Stimulated activated CD8-positive, alpha-beta memory T cell treated with anti-CD3 and anti-CD28 coated beads, Interleukin-2, amount 100 ng/mL, for 1 hour (primary cell): ENCODE data around the gene CREB3.

ENCODE experiments used
- DNase-seq, 2 donors: peaks; one replicate each; pipeline ENCODE4 v3.0.0-alpha.2; 2020; ENCODE audit warnings: low read depth in 2 of 2

The CREB3 gene

DNA sequence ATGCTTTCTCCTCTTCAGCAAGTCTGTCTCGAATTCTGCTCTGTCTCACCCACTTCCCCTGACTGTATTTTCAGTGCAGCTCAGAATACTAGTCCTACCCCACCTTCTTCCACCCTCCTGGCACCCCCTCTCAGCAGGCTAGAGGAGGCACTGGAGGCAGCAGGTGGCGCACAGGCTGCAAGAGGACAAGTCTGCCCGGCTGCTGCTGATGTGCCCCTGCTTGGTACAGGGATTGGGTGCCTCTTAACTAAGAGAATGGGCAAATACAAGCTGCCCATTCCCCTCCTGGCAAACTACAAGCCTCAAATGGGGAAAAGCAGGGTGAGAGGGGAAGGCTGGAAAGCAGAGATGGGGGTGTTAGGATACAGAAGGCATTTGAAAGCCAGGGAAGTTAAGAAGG, 5.5 kb upstream of the CREB3 start:
- no peak for DNase-seq

DNA sequence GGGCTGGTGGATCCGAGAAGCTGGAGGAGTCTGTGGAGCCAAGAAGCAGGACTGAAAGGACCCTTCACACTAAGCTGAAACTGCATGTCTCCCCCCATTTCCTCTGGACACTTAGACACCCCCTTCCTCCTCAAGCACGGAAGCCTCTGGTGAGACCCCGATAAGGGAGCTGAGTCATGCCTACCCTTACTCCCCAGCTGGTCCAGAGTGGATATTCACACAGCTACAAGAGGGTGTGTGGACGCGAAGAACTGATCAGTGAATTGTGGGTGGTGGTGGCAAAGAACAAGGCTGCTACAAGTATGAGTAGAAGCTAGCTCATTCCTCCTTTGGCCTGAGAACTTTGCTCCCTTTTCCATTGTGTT, 4.8 kb upstream of the CREB3 start:
- no peak for DNase-seq

DNA sequence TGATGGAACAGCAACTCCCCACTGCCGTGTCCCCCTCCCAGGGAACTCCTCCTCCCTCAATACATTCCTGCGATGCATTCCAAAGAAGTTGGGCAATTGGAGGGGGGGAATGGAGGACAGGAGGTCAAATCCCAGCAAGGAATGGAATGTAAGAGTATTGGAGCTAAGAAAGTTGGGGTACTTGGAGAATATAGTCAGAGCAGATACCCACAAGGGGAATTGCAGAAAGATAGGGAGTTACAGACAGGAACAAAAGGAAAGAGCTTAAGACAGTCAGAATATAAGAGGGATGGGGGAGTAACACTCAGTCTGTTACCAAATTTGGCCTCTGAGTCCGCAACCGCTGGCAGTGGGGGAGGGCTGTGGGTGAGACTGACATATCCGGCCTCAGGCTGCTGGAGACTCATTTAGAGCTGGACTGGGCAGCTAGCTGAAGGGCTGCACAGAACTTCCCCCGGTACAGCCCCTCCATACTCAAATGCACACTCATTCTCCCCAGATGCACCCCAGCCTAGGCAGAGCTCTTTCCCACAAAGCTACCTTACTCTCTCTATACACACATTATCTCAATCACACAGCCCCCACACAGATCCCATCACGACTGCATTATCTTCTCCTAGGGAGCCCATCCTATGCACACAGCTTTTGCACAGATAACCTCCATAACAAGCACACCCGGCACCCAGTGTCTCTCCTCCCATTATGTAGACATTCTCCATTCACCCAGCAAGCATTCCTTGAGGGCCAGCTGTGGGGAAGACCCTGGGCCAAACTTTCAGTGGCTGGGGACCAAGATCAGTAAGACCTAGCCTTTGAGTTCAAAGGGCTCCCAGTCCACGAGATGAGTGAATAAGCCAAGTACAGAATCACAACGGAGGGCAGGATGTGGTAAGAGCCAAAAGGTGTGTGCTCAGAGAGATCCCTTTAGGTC, 4.2 kb upstream of the CREB3 start:
- no peak for DNase-seq

DNA sequence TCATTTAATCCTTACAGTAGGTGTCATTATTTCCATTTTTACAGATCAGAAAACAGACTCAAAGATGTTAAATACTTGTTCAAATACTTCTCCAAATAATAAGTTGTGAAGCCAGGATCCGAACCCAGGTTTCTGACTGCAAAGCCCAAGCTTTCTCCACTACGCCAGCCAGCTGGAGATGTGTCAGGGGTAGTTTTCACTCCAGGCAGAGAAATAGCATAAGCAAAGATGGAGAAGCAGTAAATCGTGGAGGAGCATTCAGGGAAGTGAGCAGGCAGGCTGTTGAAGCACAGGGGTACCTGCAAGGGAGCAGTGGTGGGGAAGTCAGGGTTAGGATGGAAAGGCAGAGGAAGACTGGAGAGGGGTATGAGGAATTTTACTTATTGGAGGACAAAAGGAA, 3.4 kb upstream of the CREB3 start:
- no peak for DNase-seq

DNA sequence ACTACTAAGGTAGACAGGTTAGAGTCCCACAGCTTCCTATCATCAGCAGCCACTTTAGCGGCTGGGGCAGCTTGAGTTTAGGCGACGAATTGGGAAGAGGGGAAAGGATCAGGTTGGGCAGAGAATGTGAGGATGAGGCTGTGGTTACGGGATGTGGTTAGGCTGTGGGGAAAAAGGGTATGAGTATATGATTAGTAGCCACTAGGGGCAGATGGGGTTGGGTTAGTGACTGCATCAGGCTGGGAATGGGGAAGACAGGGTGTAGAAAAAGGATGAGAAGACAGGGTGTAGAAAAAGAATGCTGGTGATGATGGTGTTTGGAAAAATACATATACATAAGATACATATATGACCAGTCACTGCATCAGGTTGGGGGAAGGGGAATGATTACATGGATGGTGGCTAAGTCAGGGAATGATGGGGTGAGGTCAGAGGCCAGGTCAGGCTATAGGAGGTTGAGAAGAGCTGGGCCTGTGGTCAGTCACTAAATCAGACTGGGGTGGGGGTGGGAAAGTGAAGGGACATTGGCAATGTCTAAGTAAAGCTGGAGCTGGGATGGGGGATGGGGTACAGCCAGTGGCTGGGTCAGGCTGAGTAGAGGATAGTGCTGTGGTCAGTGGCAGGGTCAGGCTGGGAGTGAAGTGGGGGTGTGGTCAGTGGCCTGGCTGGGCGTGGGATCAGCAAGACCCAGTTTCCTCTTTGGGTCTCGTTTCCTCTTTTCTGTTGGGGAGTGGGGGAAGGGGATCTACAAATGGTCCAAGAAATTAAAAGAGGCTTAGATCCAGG, 2.6 kb upstream of the CREB3 start:
- DNase-seq, result no peak

DNA sequence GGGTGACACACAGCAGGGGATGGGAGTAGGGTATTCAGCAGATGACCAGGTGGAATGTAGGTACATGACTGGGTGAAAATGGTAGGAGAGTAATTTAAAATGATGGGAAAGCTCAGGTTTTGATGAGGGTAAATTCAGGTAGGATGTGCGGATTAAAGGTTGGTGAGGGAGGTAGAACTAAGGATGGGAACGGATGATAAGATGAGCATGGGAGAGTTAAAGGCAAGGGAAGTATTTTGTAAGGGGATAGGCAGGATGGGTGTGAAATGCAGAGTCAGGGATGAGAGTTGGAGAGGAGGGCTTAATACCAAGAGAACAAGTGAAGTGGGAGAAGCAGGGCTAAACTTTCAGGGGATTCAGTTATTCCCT, 2.0 kb upstream of the CREB3 start:
- no peak for DNase-seq

DNA sequence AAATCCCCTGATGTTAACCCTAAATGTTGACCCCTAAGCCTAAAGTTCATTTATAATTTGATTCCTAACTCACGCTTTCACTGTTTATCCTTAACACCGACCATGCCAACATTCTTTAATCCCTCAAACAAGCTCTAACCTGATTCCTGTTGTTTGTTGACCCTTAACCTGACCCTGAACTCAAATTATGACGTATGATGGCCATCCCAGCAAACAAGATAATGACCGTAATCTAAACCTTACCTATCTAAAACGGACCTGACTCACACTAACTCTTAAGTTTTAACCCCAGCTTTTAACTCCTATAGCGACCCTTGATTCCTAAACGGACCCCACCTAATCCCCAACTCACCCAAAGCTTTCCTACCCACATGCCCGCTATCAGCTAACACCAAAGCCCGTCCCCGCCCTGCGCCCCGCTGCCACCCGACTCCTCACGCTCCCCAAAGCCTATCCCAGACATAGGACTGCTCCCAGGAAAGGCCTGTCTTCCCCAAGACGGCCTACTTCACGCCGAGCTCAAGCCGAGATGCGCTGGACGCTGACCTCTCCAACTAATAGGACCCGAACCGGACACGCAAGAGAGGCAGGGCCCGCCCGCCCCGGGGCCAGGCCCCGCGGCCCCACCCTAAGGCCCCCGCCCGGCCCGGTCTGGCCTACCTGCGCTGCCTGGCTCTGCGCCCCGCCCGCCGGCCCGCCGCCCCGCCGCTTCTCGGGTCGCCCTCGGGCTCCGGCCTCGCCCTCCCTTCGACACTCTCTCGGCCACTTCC, 866 bp upstream of the CREB3 start:
- no peak for DNase-seq

DNA sequence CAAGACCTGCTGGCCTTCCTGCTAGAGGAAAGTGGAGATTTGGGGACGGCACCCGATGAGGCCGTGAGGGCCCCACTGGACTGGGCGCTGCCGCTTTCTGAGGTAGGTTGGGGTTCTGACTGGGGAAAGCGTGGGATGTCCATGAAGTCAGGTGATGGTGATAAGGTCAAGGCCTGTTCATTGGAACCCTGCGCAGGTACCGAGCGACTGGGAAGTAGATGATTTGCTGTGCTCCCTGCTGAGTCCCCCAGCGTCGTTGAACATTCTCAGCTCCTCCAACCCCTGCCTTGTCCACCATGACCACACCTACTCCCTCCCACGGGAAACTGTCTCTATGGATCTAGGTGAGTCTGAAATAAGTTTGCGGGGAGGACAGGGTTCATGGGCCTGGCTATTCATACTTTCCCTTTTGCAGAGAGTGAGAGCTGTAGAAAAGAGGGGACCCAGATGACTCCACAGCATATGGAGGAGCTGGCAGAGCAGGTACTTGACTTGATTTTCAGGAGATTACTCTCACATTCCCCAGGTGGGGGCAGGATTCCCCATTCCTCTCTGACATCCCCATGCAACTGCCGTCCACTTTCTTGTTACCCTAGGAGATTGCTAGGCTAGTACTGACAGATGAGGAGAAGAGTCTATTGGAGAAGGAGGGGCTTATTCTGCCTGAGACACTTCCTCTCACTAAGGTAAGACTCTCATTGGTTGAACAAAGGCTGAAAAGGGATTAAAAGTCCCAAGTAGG, 505 bp downstream of the CREB3 start:
- no peak for DNase-seq

DNA sequence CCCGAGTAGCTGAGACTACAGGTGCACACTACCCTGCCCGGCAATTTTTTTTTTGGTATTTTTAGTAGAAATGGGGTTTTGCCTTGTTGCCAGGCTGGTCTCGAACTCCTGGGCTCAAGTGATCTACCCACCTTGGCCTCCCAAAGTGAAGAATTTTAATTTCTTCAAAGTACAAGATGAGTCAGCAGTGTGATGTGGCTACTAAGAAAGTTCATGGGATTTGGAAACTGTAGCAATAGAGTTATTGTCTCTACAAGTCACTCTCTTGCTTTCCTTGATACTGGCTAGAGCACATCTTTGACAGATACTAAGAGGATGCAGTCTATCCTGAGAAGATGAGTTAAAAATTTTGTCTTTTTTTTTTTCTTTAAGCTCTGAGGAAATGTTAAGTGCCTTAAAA, 1.6 kb downstream of the CREB3 start:
- DNase-seq, result no peak

DNA sequence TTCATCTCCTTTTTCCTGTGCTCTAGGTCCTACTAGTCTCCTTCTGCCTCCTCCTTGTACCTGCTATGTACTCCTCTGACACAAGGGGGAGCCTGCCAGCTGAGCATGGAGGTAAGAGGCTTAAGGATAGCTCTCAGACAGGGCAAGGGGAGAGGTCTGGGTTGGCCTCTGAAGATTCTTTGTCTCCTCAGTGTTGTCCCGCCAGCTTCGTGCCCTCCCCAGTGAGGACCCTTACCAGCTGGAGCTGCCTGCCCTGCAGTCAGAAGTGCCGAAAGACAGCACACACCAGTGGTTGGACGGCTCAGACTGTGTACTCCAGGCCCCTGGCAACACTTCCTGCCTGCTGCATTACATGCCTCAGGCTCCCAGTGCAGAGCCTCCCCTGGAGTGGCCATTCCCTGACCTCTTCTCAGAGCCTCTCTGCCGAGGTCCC, 3.8 kb downstream of the CREB3 start:
- DNase-seq, result no peak

DNA sequence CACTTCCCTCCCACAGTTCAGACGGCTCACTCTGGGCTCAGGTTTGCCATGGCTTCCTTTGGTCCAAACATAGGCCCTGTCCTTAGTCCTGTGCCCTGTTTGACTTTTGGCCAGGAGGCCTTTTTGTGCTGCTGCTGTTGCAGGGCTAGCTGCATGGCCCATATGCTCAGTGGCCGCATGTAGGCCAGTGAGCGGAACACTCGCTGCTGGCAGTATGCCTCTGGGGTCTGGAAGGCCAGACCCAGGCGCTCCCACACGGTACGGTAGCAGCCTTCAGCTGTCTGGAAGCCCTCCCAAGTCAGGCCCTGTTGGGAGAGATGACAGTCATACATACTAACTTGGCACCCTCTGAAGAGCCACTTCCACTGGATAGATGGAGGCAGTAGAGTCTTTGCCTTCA, 4.7 kb downstream of the CREB3 start:
- no peak for DNase-seq

DNA sequence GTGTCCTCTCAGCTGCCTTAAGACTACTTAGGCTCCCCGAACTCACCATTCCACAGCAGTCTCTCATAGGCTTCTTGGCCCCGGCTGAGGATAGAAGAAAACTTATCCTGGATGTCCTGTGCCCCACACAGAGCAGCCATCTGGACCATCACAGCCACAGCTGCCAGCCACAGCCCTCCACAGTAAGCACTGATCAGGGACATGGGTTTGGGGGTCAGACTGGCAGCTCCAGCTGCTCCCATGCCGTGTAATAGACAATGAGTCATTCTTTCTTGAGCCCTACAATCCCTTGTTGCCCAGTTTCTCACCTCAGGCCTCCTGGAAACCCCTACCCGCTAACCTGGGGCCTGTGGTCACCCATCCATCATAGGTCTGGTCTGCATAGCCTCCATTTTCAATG, 5.7 kb downstream of the CREB3 start:
- no peak for DNase-seq

DNA sequence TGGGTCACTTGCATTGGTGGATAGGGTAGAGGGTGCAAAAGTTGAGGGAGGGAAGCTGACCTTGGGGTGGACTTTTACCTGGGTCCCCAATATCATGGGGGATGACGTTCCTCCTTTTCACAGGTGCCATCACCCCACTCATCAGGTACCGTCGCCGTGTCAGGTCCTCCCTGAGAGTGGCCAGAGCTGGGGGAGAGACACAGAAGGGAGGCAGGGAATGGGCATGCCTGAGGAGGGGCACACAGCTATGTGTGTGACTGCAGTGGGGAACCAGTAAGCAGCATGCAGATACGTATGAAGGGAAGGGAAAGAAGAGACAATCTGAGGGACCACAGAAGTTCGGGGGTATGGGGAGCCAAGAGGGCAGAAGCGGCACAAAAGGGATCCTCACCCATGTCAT, 6.5 kb downstream of the CREB3 start:
- DNase-seq, result no peak

DNA sequence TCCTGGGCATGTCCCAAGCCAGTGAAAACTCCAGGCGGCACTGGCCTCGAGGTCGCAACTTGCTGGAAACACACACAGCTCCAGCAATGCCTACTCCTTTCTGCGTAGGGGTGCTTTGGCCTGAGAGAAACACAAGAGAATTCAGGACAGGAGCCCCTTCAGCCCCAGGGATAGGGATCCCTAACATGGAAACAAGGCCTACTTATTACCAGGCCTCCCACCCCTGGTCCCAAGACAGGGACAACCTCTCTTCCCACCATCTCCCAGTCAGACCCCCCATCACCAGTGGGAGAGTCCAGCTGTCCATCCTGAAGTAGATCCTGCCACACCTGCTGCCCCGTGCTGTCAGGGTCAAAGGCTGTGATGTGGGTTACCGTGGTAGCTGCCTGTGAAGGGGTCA, 7.8 kb downstream of the CREB3 start:
- no peak for DNase-seq

DNA sequence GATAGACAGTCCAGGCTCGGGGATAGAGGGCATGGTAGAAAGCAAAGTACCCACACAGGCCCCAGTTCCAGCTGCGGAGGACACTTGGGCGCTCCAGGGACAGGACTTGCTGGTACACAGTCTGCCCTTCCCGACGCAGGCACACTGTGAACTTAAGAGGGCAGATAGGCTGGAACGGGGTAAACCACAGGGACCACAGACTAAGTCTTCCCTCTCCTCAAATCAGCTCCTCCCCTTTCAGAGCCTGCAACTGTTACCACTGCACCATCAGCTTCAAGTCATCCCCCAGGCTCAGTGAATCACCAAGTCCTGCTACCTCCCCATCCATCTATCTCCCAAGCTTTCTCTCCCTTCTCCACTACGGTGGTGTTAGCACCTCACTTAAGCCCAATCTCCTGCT, 9.3 kb downstream of the CREB3 start:
- no peak for DNase-seq

DNA sequence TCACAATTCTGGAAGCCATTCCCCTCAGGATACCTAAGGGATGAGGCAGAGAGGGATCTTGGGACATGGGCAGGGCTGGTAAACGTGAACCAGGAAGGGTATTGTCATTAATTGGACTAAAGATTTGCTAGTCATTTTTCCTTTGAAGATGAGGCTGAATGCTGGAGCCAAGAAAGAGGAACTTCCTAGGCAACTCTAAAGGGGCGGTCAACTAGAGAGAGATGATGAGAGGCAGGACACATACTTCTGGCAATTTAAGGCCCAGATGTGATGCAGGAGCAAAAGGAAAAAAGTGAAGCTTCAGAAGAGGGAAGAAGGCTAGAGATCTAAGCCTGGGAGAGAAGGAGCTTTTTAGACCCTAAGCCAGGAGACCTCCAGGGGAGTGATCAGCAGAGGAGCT, 11.0 kb downstream of the CREB3 start:
- no peak for DNase-seq

DNA sequence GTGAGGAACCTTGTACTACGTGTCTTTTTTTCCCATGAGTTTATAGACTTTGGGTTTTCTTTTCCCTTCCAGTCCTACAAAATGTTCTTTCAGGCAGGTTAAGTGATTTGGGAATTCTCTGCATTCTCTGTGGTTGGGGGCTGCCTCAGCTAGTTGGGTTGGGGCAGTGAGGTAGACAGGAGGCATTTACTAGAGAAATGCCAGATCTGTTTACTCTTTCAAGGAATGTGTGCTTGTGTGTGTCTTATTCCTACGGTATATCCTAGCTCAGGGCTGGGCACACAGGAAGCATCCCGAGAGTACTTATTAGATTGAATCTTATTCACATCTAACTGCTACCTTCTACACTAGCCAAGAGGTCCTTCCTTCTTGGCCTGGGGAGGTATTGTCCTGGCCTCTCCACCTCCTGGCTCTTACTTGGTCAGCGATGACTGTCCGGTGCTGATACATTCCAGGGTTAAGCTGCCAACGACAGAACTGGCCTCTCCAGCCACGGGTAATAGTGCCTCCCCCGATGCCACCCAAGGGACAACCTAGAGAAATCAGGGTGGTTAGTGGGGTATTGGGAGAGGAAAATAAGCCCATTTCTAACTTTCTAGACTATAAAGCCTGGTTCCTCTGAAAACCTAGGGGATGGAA, 11.5 kb downstream of the CREB3 start:
- DNase-seq, result no peak

DNA sequence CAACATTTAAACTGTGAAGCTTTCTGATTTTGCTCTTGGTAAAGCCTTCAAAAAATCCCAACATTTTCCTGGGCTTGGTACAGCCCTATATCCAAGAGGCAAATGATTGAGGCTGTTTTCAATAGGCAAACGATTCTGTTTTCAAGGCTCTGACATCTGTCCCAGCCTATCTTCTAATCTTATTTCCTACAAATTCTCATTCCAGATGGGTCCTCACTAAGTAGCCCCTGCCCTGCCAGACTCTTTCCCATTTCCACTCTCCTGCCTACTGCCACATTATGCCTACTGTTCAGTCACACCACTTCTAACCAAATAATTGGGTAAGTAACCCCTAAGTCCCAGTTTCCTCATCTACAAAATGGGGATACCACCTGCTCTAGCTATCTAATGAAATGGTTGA, 13.1 kb downstream of the CREB3 start:
- no peak for DNase-seq

DNA sequence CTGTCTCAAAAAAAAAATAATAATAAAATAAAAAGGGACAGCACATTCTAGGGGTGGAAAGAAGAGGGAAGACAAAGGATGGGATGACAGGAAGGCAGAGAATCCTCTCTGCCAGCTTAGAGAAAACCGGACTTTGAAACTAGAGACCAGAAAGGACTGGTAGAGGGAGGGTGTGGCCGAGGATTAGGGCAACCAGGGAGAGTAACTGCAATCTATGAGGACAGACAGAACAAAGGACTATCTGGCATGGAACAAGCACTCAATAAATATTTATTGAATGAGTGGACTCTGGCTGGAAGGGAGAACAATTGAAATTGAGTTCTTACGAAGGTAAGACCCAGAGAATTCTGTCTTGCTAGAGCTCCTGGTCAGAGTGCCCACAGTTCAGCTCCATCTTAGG, 14.1 kb downstream of the CREB3 start:
- no peak for DNase-seq

DNA sequence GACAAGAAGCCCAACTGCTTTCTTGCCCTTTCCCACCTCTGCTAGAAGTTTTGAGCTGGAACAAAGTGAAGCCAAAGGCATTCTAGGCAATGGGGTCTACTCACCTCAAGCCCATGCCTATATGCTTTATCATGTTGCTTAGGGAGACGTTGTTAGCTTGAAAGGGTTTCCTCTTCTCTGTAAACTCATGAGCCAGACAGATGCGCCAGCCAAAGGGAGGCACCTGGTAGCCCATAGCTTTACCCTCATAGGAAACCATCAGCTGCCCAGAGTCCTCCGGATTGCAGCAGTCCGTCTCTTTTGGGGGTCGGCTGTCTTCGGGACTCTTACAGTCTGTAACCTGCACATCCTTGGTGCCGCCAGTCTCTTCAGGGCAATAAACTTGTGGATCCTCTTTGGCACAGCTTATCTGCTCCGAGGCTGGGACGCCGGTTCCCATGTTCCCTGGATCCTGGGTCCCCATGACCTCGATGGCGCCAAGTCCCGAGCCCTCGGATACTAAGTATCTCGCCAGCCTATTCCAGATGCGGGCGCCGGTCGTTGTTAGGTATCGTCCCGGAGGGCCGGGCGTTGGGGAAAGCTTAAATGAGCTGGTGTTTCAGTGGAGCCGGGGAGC, 15.9 kb downstream of the CREB3 start:
- no peak for DNase-seq
